Stomach (tissue), 4 donors: Measurements from ENCODE around the gene NUTM2E.
"Not testable (repeated sequence)": the region's sequence is repeated elsewhere in the genome, so short reads cannot be mapped to it uniquely, and the experiment has no call there.

Source experiments
- EP300 ChIP-seq: sonication (generic); formaldehyde crosslinking; IDR thresholded peaks from one replicate; pipeline ENCODE4 v1.6.1; 2017; ENCODE audit warnings: antibody characterized with exemption
- POLR2A ChIP-seq, 4 donors: fragments of 450-650 bp; IDR thresholded peaks; one replicate each; pipeline ENCODE4 v1.6.1; 2016; ENCODE audit warnings: antibody characterized with exemption in 4 of 4, control low read depth in 2 of 4, mild to moderate bottlenecking in 1 of 4, moderate library complexity in 1 of 4
- TF ChIP-seq, protein P1 (sequence below), 7 experiments: fragments of 450-650 bp in 4 of 7; fragments of 200-600 bp in 3 of 7; sonication (generic) in 3 of 7; IDR thresholded peaks; one replicate each; pipeline ENCODE4 v1.5.1; 2016 to 2019; ENCODE audit warnings: antibody characterized with exemption in 7 of 7, control low read depth in 2 of 7, mild to moderate bottlenecking in 1 of 7

GRCh38 chr10:79805857-79806256 lies 20.7 kb upstream of the NUTM2E start:
- not testable (repeated sequence) for TF ChIP-seq POLR2A (IDR thresholded peaks at IDR 0.05); EP300
- TF ChIP-seq, protein P1, sequence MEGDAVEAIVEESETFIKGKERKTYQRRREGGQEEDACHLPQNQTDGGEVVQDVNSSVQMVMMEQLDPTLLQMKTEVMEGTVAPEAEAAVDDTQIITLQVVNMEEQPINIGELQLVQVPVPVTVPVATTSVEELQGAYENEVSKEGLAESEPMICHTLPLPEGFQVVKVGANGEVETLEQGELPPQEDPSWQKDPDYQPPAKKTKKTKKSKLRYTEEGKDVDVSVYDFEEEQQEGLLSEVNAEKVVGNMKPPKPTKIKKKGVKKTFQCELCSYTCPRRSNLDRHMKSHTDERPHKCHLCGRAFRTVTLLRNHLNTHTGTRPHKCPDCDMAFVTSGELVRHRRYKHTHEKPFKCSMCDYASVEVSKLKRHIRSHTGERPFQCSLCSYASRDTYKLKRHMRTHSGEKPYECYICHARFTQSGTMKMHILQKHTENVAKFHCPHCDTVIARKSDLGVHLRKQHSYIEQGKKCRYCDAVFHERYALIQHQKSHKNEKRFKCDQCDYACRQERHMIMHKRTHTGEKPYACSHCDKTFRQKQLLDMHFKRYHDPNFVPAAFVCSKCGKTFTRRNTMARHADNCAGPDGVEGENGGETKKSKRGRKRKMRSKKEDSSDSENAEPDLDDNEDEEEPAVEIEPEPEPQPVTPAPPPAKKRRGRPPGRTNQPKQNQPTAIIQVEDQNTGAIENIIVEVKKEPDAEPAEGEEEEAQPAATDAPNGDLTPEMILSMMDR (IDR thresholded peaks at IDR 0.05) = not testable (repeated sequence)
